Panc1 (cell line): ENCODE data around the gene CEP128.

Experiments
- CTCF ChIP-seq: fragments of 450-650 bp; IDR thresholded peaks from 2 replicates; pipeline ENCODE4 v1.5.1; 2017; ENCODE audit warnings: mild to moderate bottlenecking
- POLR2AphosphoS5 ChIP-seq: IDR thresholded peaks from 2 replicates; pipeline ENCODE4 v1.6.1; 2012; ENCODE audit warnings: mild to moderate bottlenecking, low read depth, low read length, moderate library complexity
- TCF7L2 ChIP-seq: IDR thresholded peaks from 2 replicates; pipeline ENCODE4 v1.6.1; 2011; ENCODE audit warnings: mild to moderate bottlenecking, low read depth, low read length, inconsistent platforms

DNA sequence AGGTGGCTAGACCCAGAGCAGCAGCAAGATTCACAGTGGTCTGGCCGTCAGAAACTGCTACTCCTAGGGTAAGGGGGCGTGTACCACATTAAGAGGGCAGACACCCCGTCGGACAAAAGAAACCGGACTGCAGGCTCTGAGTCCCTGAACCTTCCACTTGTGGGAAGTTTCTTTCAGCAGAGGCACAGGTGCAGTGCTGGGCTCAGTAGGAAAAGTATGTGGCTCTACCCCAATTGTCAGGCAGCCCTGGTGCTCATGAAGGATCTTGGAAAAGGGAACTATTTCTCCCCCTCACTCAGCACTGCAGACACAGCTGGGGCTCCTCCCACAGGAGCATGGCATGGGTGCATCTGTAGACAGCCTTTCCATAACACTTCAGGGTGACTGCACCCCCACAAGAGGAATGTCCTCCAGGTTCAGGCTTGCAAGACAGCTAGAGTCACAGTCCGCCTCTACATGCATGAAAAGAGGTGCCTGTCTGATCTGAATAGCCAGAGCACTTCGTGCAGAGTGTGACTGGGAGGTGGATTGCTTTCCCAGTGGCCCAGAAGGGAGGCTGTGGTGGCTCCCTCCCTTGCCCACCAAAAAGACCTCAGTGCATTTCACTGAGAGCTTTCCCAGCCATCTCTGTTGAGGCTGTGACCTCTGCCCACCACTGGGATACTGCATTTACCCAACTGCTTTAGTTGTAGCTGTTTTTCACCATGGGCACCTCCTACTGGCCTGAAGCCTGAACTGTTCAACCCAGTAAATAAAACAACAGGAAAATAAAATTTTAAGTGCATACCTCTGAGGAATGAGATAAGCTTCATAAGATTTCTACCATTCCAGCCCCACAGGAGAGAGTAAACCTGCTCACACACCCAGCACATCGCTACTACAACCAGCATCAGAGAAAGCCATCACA is 14.2 kb downstream of the CEP128 start:
- TF ChIP-seq CTCF (0 out of 2 replicates have a peak, but pooled peaks have one; percentile 11), POLR2AphosphoS5 (no peak), TCF7L2 (no peak)
